HCT116 (cell line): Measurements from ENCODE around the gene TEK. TPM values are rescaled to one million over a fixed set of nuclear protein-coding genes. Genes with fewer than 3 reads are reported as not detected.
A peak's percentile ranks its signal among the peaks of the same experiment; 100 is the strongest.

Source experiments
- ATAC-seq: fragments of 200-7000 bp; cut with Tn5 transposase; 2 replicates; pipeline ENCODE4 v1.9.1; 2020; ENCODE audit warnings: mild to moderate bottlenecking, moderate library complexity
- BruUV-seq: library from RNA; stranded (reverse); fragments of 400-500 nt; replicated peaks from 2 replicates; lab custom pipeline; 2021; lab: Mats Ljungman, UMichigan
- CTCF ChIA-PET: fragments of 300-600 bp; sonication (Branson Sonifier 250); formaldehyde crosslinking; loops from one replicate; lab custom pipeline; 2021; ENCODE audit warnings: antibody characterized with exemption; lab: Charles Lee
- POLR2A ChIA-PET: fragments of 300-600, 350-600 bp; sonication (Branson Sonifier 250); formaldehyde crosslinking; loops from one replicate; lab custom pipeline; 2021; ENCODE audit warnings: antibody characterized with exemption; lab: Charles Lee
- RAD21 ChIA-PET, 2 experiments: fragments of 300-600 bp; sonication (Branson Sonifier 250); formaldehyde crosslinking; loops; one replicate each; lab custom pipeline; 2023; ENCODE audit warnings: low total read pairs in 2 of 2; ENCODE audit not compliant: uncharacterized antibody in 2 of 2, unreplicated experiment in 2 of 2, low non-redundant PET in 1 of 2; lab: Charles Lee
- DNase-seq: peaks from one replicate; pipeline ENCODE4 v3.0.0-alpha.2; 2010; ENCODE audit warnings: low read depth, low spot score
- H2AFZ ChIP-seq: fragments of 200-600 bp; shearing (Covaris generic), sonication (generic); 2 replicates; pipeline ENCODE4 v1.6.1; 2017; ENCODE audit warnings: low read depth, mixed run types, mixed read lengths, antibody characterized with exemption, low read length; ENCODE audit not compliant: poor library complexity, severe bottlenecking
- H3K27ac ChIP-seq: 2 replicates; pipeline ENCODE4 v1.5.1; 2012; ENCODE audit warnings: low read depth, low read length
- H3K27me3 ChIP-seq: fragments of 200-600 bp; sonication (generic); 2 replicates; pipeline ENCODE4 v1.6.1; 2016; ENCODE audit warnings: mixed run types, low read length, mixed read lengths; ENCODE audit not compliant: insufficient read depth
- H3K36me3 ChIP-seq, 2 experiments: fragments of 200-500 bp in 1 of 2; fragments of 200-600 bp in 1 of 2; sonication (Bioruptor generic) in 1 of 2; sonication (generic) in 1 of 2; 2 replicates each; pipeline versions ENCODE4 v1.5.1 to v1.6.1; 2014 to 2016; ENCODE audit warnings: low read length in 2 of 2, inconsistent platforms in 1 of 2, mixed read lengths in 1 of 2, mixed run types in 1 of 2; ENCODE audit not compliant: insufficient read depth in 2 of 2, control insufficient read depth in 1 of 2
- H3K4me1 ChIP-seq, 2 experiments: fragments of 200-600 bp in 1 of 2; sonication (generic) in 1 of 2; 2 replicates each; pipeline versions ENCODE4 v1.5.1 to v1.6.1; 2012 to 2017; ENCODE audit warnings: low read length in 2 of 2, inconsistent platforms in 1 of 2, mild to moderate bottlenecking in 1 of 2, mixed read lengths in 1 of 2, mixed run types in 1 of 2, moderate library complexity in 1 of 2; ENCODE audit not compliant: insufficient read depth in 2 of 2, control insufficient read depth in 1 of 2
- H3K4me2 ChIP-seq: fragments of 200-600 bp; sonication (generic); 2 replicates; pipeline ENCODE4 v1.6.1; 2017; ENCODE audit warnings: mixed run types, low read length, mixed read lengths
- H3K4me3 ChIP-seq, 2 experiments: fragments of 200-600 bp in 1 of 2; sonication (generic) in 1 of 2; replicated peaks in 1 of 2; 2 replicates each; pipeline ENCODE4 v1.5.1; 2011 to 2016; ENCODE audit warnings: low read length in 2 of 2, control low read depth in 1 of 2, low read depth in 1 of 2, mild to moderate bottlenecking in 1 of 2, mixed read lengths in 1 of 2, mixed run types in 1 of 2
- H3K79me2 ChIP-seq: fragments of 200-600 bp; sonication (generic); 2 replicates; pipeline ENCODE4 v1.6.1; 2017; ENCODE audit warnings: mild to moderate bottlenecking, mixed run types, low read length, moderate library complexity, mixed read lengths; ENCODE audit not compliant: insufficient read depth
- H3K9ac ChIP-seq: fragments of 200-600 bp; sonication (generic); 2 replicates; pipeline ENCODE4 v1.6.1; 2016; ENCODE audit warnings: low read length, mixed read lengths
- H3K9me2 ChIP-seq: fragments of 200-600 bp; sonication (generic), shearing (Covaris generic); 2 replicates; pipeline ENCODE4 v1.6.1; 2017; ENCODE audit warnings: mixed run types, mild to moderate bottlenecking, moderate library complexity; ENCODE audit not compliant: insufficient read depth
- H3K9me3 ChIP-seq, 2 experiments: fragments of 200-500 bp in 1 of 2; fragments of 200-600 bp in 1 of 2; sonication (Bioruptor generic) in 1 of 2; sonication (generic) in 1 of 2; 2 replicates each; pipeline ENCODE4 v1.6.1; 2014 to 2017; ENCODE audit warnings: low read length in 2 of 2, mixed read lengths in 2 of 2, inconsistent platforms in 1 of 2, low read depth in 1 of 2, mild to moderate bottlenecking in 1 of 2, mixed run types in 1 of 2, moderate library complexity in 1 of 2; ENCODE audit not compliant: control insufficient read depth in 1 of 2, insufficient read depth in 1 of 2
- H4K20me1 ChIP-seq: fragments of 200-600 bp; sonication (generic), shearing (Covaris generic); 2 replicates; pipeline ENCODE4 v1.6.1; 2017; ENCODE audit warnings: mixed run types, mild to moderate bottlenecking, moderate library complexity; ENCODE audit not compliant: insufficient read depth
- CBX3 ChIP-seq: IDR thresholded peaks from 2 replicates; pipeline ENCODE4 v1.6.1; 2012; ENCODE audit warnings: low read depth
- CEBPB ChIP-seq: IDR thresholded peaks from 2 replicates; pipeline ENCODE4 v1.6.1; 2012; ENCODE audit warnings: low read depth
- CTCF ChIP-seq, 3 experiments: fragments of 200-600 bp in 1 of 3; sonication (generic) in 1 of 3; IDR thresholded peaks in 2 of 3; conservative IDR thresholded peaks in 1 of 3; 2 replicates each; pipeline ENCODE4 v1.5.1; 2012 to 2017; ENCODE audit warnings: low read depth in 2 of 3, low read length in 2 of 3, antibody characterized with exemption in 1 of 3, borderline replicate concordance in 1 of 3, control low read depth in 1 of 3, mild to moderate bottlenecking in 1 of 3, mixed read lengths in 1 of 3, mixed run types in 1 of 3, moderate library complexity in 1 of 3; ENCODE audit not compliant: insufficient read depth in 1 of 3
- EGR1 ChIP-seq: IDR thresholded peaks from 2 replicates; pipeline ENCODE4 v1.6.1; 2012; ENCODE audit warnings: low read depth
- ELF1 ChIP-seq: IDR thresholded peaks from 2 replicates; pipeline ENCODE4 v1.6.1; 2012; ENCODE audit warnings: low read depth, borderline replicate concordance
- EZH2 ChIP-seq: fragments of 200-600 bp; sonication (generic); IDR thresholded peaks from 2 replicates; pipeline ENCODE4 v1.6.1; 2017; ENCODE audit warnings: antibody characterized with exemption, mixed run types
- EZH2phosphoT487 ChIP-seq: fragments of 200-600 bp; IDR thresholded peaks from 2 replicates; pipeline ENCODE4 v1.6.1; 2018; ENCODE audit warnings: antibody characterized with exemption, borderline replicate concordance
- FOSL1 ChIP-seq: IDR thresholded peaks from 2 replicates; pipeline ENCODE4 v1.6.1; 2012; ENCODE audit warnings: low read depth
- MAX ChIP-seq: IDR thresholded peaks from 2 replicates; pipeline ENCODE4 v1.6.1; 2012
- POLR2A ChIP-seq: IDR thresholded peaks from 2 replicates; pipeline ENCODE4 v1.7.0; 2011; ENCODE audit warnings: borderline replicate concordance; ENCODE audit not compliant: insufficient read depth, insufficient read length; ENCODE audit errors: extremely low read depth
- POLR2AphosphoS5 ChIP-seq: IDR thresholded peaks from 2 replicates; pipeline ENCODE4 v1.6.1; 2011; ENCODE audit warnings: mild to moderate bottlenecking, low read depth, low read length, moderate library complexity
- RAD21 ChIP-seq: IDR thresholded peaks from 2 replicates; pipeline ENCODE4 v1.6.1; 2012; ENCODE audit warnings: low read depth, mild to moderate bottlenecking
- REST ChIP-seq: IDR thresholded peaks from 2 replicates; pipeline ENCODE4 v1.6.1; 2012; ENCODE audit warnings: low read depth
- SIN3A ChIP-seq: IDR thresholded peaks from 2 replicates; pipeline ENCODE4 v1.6.1; 2012; ENCODE audit warnings: low read depth
- SP1 ChIP-seq: IDR thresholded peaks from 2 replicates; pipeline ENCODE4 v1.6.1; 2012; ENCODE audit warnings: low read depth
- SRF ChIP-seq: IDR thresholded peaks from 2 replicates; pipeline ENCODE4 v1.6.1; 2012; ENCODE audit warnings: low read depth
- YY1 ChIP-seq: IDR thresholded peaks from 2 replicates; pipeline ENCODE4 v1.6.1; 2011; ENCODE audit warnings: low read length, low read depth, moderate library complexity, mild to moderate bottlenecking; ENCODE audit not compliant: insufficient replicate concordance; ENCODE audit errors: extremely low read depth
- ZFX ChIP-seq: fragments of 450-650 bp; IDR thresholded peaks from 2 replicates; pipeline ENCODE4 v1.6.1; 2017
- ZNF274 ChIP-seq: fragments of 200-500 bp; sonication (Bioruptor generic); IDR thresholded peaks from 2 replicates; pipeline ENCODE4 v1.6.1; 2014; ENCODE audit warnings: mild to moderate bottlenecking, low read depth, low read length, inconsistent platforms
- intact Hi-C: fragments of 100-400 bp; cut with micrococcal nuclease; formaldehyde crosslinking; loops from 2 replicates; pipeline ENCODE4 v1.10.0; 2022
- total RNA-seq: library from RNA; stranded (reverse); gene quantifications from one replicate; pipeline ENCODE4 v1.2.1, GENCODE V29; 2021; ENCODE audit not compliant: unreplicated experiment

Gene TEK
- total RNA-seq, 1 experiment from 2014 or later, result 0.15 TPM

- BruUV-seq, result no TSS peak
- TF ChIP-seq POLR2A (no peak), POLR2AphosphoS5 (no peak), ELF1 (no peak), MAX (no peak), EZH2phosphoT487 (no peak), RAD21 (no peak), SP1 (no peak), EGR1 (no peak), CEBPB (no peak), CTCF (IDR thresholded peaks at IDR 0.05 in 2 of 3, conservative IDR thresholded peaks at IDR 0.05 in 1 of 3; ENCODE audit: borderline replicate concordance in 1 of 3, insufficient read depth in 1 of 3, low read depth in 2 of 3, low read length in 2 of 3) (no peak), SIN3A (no peak), SRF (no peak), REST (no peak), EZH2 (no peak), ZNF274 (no peak), ZFX (no peak), CBX3 (no peak), FOSL1 (no peak), YY1 (no peak)
- no peaks in the 10 kb centered on the region for H3K36me3 ChIP-seq
- peak overlapping the region; percentile 1; the same call in 1 of the 2 replicates for H3K4me2 ChIP-seq
- H3K9me3 ChIP-seq, result no peaks in the 10 kb centered on the region
- H3K27me3 ChIP-seq, result no peaks in the 10 kb centered on the region
- ChIA-PET POLR2A (no interaction called here), RAD21 (no interaction called here), CTCF (no interaction called here)
- H3K4me3 ChIP-seq, result no peak overlapping the region
- DNase-seq (no peak), ATAC-seq (no peak)
- H4K20me1 ChIP-seq, result no peaks in the 10 kb centered on the region
- intact Hi-C loops, result no loop called here
- no peaks in the 10 kb centered on the region for H3K79me2 ChIP-seq
- no peak overlapping the region for H3K9ac ChIP-seq
- peaks cover 7 to 8% of the 10 kb centered on the region in 2 experiments for H3K4me1 ChIP-seq
- no peak overlapping the region for H3K27ac ChIP-seq
- no peak overlapping the region for H2AFZ ChIP-seq
- no peaks in the 10 kb centered on the region for H3K9me2 ChIP-seq
Observed at GRCh38 chr9:27152405-27152718, 43.3 kb downstream of the TEK start.
